ENCODE data around the gene POLR2M.

The POLR2M gene

DNA sequence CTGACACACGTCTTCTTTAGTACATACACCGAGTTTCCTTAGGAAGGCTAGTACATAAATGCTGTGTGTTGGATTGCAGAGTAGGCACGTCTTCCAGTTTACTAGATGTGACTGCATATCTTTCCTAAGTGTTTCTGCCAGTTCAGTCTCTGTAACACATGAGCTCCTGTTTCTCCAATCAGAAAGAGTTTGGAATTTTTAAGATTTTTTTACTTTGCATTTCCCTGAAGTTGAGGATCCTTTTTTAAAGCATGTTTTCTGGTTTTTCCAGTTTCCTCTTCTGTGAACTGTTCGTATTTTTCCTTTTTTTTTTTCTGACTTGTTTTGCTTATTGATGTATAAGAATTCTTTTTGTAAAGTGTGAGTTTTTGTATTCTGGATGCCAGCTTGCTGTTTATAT lies 7.5 kb upstream of the POLR2M start:
- no peak overlapping the region for H3K4me3 ChIP-seq (ENCODE audit: low read depth, low read length)
- TF ChIP-seq, protein P1, sequence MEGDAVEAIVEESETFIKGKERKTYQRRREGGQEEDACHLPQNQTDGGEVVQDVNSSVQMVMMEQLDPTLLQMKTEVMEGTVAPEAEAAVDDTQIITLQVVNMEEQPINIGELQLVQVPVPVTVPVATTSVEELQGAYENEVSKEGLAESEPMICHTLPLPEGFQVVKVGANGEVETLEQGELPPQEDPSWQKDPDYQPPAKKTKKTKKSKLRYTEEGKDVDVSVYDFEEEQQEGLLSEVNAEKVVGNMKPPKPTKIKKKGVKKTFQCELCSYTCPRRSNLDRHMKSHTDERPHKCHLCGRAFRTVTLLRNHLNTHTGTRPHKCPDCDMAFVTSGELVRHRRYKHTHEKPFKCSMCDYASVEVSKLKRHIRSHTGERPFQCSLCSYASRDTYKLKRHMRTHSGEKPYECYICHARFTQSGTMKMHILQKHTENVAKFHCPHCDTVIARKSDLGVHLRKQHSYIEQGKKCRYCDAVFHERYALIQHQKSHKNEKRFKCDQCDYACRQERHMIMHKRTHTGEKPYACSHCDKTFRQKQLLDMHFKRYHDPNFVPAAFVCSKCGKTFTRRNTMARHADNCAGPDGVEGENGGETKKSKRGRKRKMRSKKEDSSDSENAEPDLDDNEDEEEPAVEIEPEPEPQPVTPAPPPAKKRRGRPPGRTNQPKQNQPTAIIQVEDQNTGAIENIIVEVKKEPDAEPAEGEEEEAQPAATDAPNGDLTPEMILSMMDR (conservative IDR thresholded peaks at IDR 0.05; ENCODE audit: low read depth, low read length), result no peak
- no peak for DNase-seq (ENCODE audit: low read depth)

DNA sequence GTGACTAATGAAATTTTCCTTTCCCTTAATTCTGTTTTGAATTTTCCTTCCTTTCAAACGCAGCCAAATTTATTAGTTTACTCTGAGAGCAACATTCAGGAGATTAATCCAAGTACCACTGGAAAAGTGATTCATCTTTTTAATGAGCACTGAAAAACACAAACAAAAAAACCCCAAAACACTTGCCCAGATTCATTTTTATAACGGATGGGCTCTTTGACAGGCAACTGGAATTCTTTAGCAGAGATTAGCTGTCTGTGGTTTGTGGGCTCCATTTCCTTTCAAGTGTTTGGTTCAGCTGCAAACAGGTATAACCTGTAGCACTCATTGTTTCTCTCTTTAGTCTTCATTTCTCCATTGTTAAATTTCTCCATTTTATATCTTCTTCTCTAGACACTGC lies 3.1 kb upstream of the POLR2M start:
- no peak overlapping the region for H3K4me3 ChIP-seq (ENCODE audit: low read depth, low read length)
- DNase-seq (ENCODE audit: low read depth), result no peak
- TF ChIP-seq, protein P1 (conservative IDR thresholded peaks at IDR 0.05; ENCODE audit: low read depth, low read length), result no peak

DNA sequence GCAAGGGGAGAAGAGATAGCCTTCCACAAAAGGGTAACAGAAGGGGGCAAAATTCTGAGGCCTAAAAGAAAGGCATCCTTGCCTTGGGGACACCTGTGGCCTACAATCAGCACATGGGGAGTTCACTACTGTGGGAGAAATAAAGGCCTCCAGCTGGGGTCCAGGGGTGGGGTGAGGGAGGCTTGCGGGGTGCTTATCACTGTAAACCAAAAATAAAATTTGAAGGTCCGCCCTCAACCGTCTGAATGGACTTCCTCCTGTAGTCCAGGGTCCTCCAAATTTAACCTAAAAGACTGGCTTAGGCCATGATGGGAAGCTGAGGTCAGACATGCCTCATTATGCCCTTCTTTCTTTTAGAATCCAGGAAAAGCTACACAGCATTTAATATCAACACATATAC lies 2.1 kb upstream of the POLR2M start:
- TF ChIP-seq, protein P1 (conservative IDR thresholded peaks at IDR 0.05; ENCODE audit: low read depth, low read length), result no peak
- no peak overlapping the region for H3K4me3 ChIP-seq (ENCODE audit: low read depth, low read length)
- no peak for DNase-seq (ENCODE audit: low read depth)

DNA sequence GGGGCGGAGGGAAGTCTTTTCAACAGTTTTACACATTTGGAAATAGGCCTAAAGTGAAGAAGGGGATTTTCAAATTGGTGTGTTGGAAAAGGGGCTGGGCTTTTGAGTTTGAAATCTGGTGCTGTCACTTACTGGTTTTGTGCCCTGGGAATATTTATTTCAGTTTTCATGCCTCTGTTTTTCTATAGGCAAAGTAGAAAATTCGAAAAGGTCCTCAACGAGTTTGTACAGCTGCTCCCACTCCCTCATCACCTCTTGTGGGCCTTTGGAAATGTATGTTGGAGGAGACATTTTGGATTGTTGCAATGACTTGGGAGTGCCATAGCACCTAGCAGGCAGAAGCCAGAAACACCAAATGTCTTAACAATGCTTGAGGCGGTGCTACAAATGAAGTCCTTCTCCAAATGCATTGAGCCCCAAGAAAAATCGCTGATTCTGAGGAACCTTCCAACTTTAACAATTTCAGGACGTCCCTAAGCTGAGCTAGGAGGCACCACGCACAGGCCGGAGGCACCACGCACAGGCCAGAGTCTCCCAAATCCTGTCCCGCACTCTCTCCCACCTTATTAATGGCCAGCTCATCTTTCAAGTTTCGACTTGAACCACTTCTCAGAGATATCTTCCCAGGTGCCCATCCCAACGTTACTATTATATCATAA lies 639 bp upstream of the POLR2M start:
- TF ChIP-seq, protein P1 (conservative IDR thresholded peaks at IDR 0.05; ENCODE audit: low read depth, low read length), result no peak
- no peak for DNase-seq (ENCODE audit: low read depth)
- H3K4me3 ChIP-seq (ENCODE audit: low read depth, low read length), result peak overlapping the region; percentile 91

DNA sequence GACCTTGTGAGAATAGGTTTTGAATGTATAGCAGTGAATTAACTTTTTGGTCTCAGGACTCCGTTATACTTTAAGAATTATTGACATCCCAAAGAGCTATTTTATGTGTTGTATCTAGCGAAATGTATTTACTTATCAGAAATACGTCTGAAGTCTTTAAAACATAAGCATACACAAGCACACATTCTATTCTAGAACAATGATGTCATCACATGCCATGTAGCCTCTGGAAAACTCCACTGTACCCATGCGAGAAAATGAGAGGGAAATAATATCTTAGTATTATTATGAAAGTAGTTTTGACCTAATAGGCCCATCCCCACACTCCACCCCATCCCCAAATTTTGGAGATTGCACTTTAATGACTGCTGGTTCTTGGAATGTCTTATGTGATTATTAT lies 1.5 kb downstream of the POLR2M start:
- DNase-seq (ENCODE audit: low read depth), result peak; percentile 56
- TF ChIP-seq, protein P1 (conservative IDR thresholded peaks at IDR 0.05; ENCODE audit: low read depth, low read length), result no peak
- peak overlapping the region; percentile 91 for H3K4me3 ChIP-seq (ENCODE audit: low read depth, low read length)

DNA sequence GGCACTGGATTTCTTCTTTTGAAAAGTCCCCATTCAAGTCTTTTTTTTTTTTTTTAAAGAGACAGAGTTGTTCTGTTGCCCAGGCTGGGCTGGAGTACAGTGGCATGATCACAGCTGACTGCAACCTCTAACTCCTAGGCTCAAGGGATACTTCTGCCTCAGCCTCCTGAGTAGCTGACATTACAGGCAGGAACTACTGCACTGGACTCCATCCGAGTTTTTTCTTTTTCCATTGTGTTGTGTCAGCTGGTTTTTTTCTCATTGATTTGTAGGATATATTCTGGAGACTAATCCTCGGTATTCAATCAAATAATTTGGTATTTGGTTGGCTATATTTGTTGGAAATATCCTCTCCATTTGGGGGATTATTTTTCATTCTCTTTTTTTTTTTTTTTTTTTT lies 11.8 kb downstream of the POLR2M start:
- TF ChIP-seq, protein P1 (conservative IDR thresholded peaks at IDR 0.05; ENCODE audit: low read depth, low read length), result no peak
- H3K4me3 ChIP-seq (ENCODE audit: low read depth, low read length), result no peak overlapping the region
- no peak for DNase-seq (ENCODE audit: low read depth)

DNA sequence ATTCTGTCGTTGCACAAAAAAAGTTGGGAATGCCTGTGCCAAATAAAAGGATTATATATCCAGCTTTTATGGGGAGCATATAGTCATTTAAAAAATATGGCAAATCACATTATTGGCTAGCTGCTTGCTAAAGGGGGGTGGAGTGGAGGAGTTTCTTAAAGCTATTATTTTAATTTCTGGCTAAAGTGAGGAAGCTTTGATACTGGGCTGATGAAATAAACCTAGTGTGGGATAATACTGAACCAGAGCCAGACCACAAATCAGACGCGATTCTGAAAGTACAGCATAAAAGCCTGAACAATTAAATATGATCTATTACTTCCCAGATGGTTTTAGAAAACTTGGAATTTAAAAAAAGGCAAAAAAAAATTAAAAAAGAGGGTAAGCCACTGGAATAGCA lies 14.4 kb downstream of the POLR2M start:
- peak; percentile 40 for DNase-seq (ENCODE audit: low read depth)
- TF ChIP-seq, protein P1 (conservative IDR thresholded peaks at IDR 0.05; ENCODE audit: low read depth, low read length), result no peak

More for the DNA sequence above, 14.4 kb downstream of the POLR2M start:
- H3K4me3 ChIP-seq (ENCODE audit: low read depth, low read length), result no peak overlapping the region
